HG02798 (cell line): ENCODE results near the gene NPTXR.

ENCODE experiments used
- ATAC-seq: cut with Tn5 transposase; IDR thresholded peaks from one replicate; pipeline ENCODE4 v1.9.1; 2021; ENCODE audit warnings: mild to moderate bottlenecking; ENCODE audit not compliant: unreplicated experiment, poor library complexity

The NPTXR gene

GRCh38 chr22:38774496-38775166 lies 69.2 kb downstream of the NPTXR start:
- ATAC-seq: no peak

- ATAC-seq: no peak
Measured at GRCh38 chr22:38773363-38773946, 70.4 kb downstream of the NPTXR start.

GRCh38 chr22:38772623-38772873 lies 71.3 kb downstream of the NPTXR start:
- ATAC-seq: no peak

GRCh38 chr22:38770257-38770949 lies 73.4 kb downstream of the NPTXR start:
- no peak for ATAC-seq
